NCI-H1694 treated with DMSO at 0.1 percent for 48 hours (cell line): ENCODE results near the gene MACIR.

Source experiments
- DNase-seq: peaks from one replicate; lab custom pipeline; 2025; lab: John Stamatoyannopoulos, UW

Gene MACIR

DNA sequence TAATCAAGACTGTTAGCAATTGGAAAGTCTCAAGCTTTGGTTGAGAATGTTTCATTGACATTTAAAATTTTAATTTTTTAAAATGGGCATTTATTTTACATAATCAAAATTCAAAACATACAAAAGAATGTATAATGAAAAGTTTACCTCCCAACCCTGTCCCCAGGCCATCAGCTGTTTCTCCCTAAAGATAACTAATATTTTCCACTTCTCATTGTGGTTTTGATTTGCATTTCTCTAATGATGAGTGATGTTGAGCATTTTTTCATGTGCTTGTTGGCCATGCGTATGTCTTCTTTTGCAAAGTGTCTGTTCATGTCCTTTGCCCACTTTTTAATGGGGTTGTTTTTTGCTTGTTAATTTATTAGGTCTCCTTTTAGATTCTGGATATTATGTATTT, 11.4 kb upstream of the MACIR start:
- no peak for DNase-seq

DNA sequence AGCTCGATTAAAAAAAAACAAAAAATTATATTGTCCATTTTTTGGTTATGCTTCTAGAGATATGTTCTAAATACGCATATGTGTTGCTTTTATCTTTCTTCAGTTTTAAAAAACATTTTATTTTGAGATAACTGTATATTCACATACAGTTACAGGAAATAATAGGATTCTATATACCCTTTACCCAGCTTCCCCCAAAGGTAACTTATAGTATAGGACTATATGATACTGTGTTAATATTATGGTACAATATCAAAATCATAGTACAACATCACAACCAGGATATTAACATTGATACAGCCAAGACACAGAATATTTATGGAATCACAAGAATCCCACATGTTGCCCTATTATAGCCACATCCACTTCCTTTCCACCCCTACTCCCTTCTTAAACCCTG, 9.5 kb upstream of the MACIR start:
- no peak for DNase-seq

GRCh38 chr5:103254921-103255320, 3.6 kb upstream of the MACIR start:
- DNase-seq = no peak

GRCh38 chr5:103255691-103256090, 2.9 kb upstream of the MACIR start:
- DNase-seq = no peak

DNA sequence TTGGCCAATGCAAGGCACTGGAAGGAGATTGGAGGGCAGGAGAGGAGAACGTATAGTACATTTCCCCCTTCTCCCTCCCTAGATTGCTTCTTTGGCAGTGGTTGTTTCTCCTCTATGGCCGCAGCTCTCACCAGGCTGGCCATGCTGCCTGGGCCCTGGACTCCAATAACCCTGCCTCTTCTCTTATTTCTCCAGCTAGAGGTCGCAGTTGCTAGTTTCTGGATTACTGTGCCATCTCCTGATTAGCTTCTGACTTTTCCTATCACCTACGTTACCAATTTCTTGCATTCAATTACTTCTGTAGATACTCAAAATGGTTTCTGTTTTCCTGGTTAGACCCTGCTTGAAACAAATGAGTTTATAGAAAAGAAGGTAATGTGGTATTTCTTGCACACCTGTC, 2.4 kb upstream of the MACIR start:
- DNase-seq = no peak

DNA sequence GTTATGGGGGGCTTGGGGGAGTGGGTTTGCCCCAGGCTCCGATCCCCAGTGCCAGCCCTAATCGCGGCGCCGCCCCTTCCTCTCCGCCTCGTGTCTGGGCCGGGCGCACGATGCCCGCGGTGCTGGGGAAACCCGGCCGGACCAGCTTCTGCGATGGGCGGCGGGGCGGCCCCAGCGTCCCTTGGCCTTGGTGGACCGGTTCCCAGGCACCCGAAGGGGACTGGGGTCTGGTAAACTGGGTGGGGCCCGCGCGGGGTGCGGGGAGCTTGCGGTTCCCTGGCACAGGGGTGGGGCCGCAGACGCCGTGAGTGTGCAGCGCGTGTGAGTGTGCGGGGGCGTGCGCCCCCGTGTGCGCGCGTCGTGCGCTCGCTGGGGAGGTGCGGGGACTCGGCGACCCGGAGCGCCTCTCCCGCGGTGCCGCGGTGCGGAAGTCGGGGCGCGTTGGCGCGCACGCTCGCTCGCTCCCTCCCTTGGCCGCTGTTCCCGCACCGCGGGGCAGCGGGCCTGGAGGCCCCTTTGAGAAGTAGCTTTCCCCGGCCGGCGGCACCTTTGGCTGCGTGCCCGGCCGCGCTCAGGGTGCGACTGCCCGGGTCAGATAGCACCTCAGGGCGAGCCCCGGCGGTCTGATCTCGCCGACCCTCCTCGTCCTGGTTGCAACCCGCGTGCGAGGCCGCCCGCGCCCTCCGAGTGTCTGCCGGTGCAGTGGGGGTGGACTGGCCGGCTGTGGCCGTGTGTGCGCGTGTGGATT, 568 bp downstream of the MACIR start:
- peak; percentile 67 for DNase-seq

DNA sequence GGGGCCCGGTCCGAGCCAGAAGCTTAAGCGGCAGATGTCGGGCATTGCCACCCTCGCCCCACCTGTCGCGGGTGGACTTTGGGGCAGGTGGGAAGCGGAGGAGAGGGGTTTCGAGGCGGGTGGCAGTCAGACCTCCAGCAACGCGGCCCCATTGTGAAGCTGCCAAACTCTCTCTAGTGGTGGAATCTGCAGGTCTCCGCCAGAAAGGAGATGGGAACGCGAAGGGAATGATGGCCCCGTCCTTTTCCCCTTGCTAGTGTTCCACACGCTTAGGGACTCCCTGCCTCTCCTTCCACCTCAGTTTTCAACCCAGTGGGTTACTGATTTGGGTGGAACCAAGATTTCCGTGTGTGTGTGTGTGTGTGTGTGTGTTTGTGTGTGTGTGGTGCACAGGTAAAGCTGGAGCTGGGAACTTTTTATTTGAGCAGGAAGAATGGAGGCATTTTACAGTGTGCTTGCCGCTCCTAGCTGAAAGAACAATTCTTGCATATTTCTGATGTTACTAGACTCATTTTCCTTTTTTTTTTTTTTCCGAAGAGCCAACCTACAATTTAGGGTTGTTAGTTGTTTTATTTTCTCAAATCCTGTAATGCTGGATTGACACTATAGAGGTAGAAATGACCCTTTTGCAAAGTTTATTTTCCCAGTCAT, 1.3 kb downstream of the MACIR start:
- DNase-seq = peak; percentile 40

DNA sequence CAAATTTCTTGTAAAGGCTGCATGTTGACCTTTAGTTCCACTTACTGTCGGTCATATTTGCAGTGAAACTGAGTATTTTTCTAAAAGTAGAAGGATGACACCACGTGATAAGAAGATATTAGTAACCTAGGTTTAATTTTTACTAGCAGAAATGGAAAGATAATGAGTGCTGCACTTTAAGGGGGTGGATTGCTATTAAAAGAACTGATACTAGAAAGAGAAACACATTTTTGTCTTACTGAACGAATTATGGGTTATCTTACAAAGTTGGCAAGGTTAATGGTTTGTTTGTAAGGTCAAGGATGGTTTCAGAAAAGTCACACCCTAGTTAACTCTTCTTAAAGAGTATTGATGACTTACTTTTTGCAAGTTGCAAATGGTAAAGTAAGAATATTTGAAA, 2.4 kb downstream of the MACIR start:
- DNase-seq = no peak

DNA sequence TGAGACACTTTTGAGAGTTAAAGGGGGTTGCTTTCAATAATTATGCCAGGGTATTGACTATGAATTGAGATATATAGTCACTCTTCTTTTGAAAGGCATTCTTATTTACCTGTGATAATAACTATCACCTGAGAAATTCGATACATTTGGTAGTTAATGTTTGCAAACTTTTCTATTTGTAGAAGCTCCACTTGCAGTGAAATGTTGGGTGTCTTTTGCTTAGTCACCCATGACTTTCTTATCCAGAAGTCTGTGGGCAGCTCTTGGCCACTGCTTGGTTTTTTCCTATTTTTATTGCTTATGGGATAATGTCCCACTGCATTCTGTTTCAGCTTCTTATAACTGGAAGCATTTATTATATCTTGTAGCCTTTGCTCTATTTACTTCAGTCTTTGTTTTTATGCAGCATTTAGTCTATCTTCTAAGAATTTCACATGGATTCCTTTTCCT, 3.9 kb downstream of the MACIR start:
- no peak for DNase-seq

DNA sequence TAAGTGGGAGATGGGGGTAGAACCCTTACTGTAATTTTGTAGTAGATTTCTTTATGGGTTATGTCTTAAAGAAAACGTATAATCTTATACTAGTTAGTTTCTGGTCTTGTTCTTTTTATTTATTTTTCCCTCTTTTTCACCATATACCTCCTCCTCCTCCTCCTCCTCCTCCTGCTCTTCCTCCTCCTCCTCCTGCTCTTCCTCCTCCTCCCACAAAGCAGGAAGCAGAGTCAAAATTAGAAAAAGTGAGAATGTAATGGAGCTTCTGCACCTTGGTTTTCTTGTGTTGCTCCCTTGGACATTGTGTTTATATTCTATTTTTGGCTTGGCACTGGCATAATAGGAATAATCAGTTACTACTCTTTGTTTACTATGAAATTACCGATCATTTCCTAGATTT, 4.5 kb downstream of the MACIR start:
- DNase-seq = no peak

DNA sequence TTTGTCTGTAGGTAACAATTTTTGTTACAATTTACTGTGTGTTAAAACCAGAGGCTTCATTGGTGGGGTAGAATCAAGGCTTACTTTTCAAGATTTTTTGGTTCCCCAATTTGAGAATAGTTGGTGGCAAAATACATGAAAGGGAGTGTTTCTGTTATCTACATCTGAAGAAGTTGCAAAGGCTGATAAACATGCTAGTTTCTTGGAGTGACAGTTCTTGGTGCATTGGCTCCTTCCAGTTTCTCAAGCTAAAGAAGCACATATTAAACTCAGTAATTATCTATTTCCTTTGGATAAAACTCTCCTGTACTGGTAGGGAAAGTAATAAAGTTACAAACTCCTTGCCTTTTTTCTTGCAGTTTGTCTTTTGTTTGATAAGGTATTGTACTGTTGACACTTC, 5.9 kb downstream of the MACIR start:
- DNase-seq = no peak

DNA sequence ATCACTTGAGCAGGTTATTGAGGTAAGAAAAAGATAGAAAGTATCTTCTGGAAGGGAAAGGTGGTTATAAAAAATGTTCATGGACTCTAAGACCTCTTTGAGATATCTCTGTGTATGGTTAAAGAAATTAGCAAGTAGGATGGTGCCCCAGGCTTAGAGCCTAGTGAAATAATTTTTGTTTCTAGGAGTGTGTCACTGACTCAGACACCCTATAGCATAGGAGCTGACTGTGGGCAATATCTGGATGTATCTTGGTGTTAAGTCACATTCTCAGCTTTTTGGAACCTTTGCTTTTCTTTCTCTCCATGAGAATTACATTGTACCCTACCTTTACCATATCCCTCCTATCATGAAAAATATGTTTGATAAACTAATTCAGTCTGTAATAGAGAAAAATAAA, 12.0 kb downstream of the MACIR start:
- no peak for DNase-seq

GRCh38 chr5:103271570-103272289, 13.2 kb downstream of the MACIR start:
- no peak for DNase-seq

GRCh38 chr5:103272377-103272776, 13.8 kb downstream of the MACIR start:
- DNase-seq = no peak

- DNase-seq = no peak
Measured at GRCh38 chr5:103273952-103274351, 15.4 kb downstream of the MACIR start.

- no peak for DNase-seq
Measured at GRCh38 chr5:103275851-103276250, 17.3 kb downstream of the MACIR start.

GRCh38 chr5:103280967-103281366, 22.4 kb downstream of the MACIR start:
- no peak for DNase-seq

- DNase-seq = no peak
Measured at GRCh38 chr5:103283120-103283519, 24.6 kb downstream of the MACIR start.

DNA sequence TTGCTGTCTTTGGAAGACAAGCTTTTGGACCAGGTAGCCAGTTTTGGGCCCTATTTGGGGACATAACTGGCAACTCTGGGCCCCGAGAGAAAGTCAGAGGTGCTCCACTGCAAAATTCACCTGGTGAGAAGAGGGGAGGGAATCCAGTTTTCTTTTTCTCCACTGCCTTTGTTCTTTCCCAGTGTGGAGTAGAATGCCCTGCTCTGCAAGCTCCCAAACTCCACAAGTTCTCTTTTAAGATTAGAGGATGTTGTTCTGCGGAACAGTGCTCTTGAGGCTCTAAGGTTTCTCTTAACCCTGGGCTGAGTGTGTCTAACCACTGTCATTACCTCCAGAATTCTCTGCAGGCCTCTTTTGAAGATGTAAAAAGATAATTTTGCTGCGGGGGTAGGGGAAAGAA, 25.3 kb downstream of the MACIR start:
- no peak for DNase-seq

- no peak for DNase-seq
Measured at GRCh38 chr5:103286622-103287021, 28.1 kb downstream of the MACIR start.

DNA sequence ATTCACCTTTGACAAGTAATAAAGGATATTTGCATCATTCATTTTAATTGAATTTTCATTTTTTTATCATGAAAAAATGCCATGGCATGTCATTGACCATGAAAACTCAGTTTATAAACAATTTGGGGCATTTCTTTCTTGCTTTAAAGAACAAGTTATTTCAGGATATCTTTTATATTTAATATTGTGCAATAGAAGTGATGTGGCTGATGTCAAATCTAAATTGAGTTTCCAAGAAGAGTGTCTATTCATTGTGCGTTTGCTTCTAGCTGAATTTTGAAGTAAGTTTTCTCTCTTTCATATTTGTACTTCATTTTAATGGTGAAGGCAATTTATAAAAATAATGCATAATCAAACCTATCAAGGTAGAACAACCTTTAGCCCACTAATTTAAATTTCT, 30.5 kb downstream of the MACIR start:
- DNase-seq = no peak

- DNase-seq = no peak
Measured at GRCh38 chr5:103290846-103291245, 32.3 kb downstream of the MACIR start.

- DNase-seq = no peak
Measured at GRCh38 chr5:103291606-103292005, 33.0 kb downstream of the MACIR start.
